Activated CD8-positive, alpha-beta memory T cell treated with anti-CD3 and anti-CD28 coated beads for 24 hours (primary cell): ENCODE data around the gene FAM174C.

Experiments
- DNase-seq: peaks from one replicate; pipeline ENCODE4 v3.0.0-alpha.2; 2020

The FAM174C gene

GRCh38 chr19:1275260-1275975, at the start of gene FAM174C:
FAM174C (plus strand) TSS chr19:1275530; CDS start chr19:1275550, 20 bp downstream.
- DNase-seq = peak; percentile 96

GRCh38 chr19:1226227-1226518, 49.2 kb upstream of the FAM174C start:
- DNase-seq = no peak

- no peak for DNase-seq
These were observed 48.6 kb upstream of the FAM174C start for GRCh38 chr19:1226522-1227303.

GRCh38 chr19:1227304-1228054, 47.9 kb upstream of the FAM174C start:
- no peak for DNase-seq

GRCh38 chr19:1228161-1228957, 47.0 kb upstream of the FAM174C start:
- DNase-seq = no peak

GRCh38 chr19:1229056-1229923, 46.0 kb upstream of the FAM174C start:
- no peak for DNase-seq

- DNase-seq = no peak
These were observed 45.2 kb upstream of the FAM174C start for GRCh38 chr19:1229924-1230782.

GRCh38 chr19:1230783-1231489, 44.4 kb upstream of the FAM174C start:
- DNase-seq = no peak

GRCh38 chr19:1231729-1232637, 43.3 kb upstream of the FAM174C start:
- no peak for DNase-seq

- no peak for DNase-seq
These were observed 42.7 kb upstream of the FAM174C start for GRCh38 chr19:1232652-1233072.

GRCh38 chr19:1233115-1233667, 42.1 kb upstream of the FAM174C start:
- DNase-seq = no peak

- no peak for DNase-seq
These were observed 41.0 kb upstream of the FAM174C start for GRCh38 chr19:1234051-1234954.

GRCh38 chr19:1234955-1235380, 40.4 kb upstream of the FAM174C start:
- DNase-seq = no peak

GRCh38 chr19:1235625-1236538, 39.4 kb upstream of the FAM174C start:
- no peak for DNase-seq

GRCh38 chr19:1236576-1236975, 38.8 kb upstream of the FAM174C start:
- no peak for DNase-seq

- peak; percentile 71 for DNase-seq
These were observed 38.2 kb upstream of the FAM174C start for GRCh38 chr19:1237027-1237659.
